Breast epithelium (tissue), 3 donors: ENCODE measurements around the gene CCDC169.

Experiments used
- POLR2A ChIP-seq: fragments of 450-650 bp; IDR thresholded peaks from one replicate; pipeline ENCODE4 v1.6.1; 2016; ENCODE audit warnings: antibody characterized with exemption, mild to moderate bottlenecking, moderate library complexity
- POLR2AphosphoS5 ChIP-seq, 3 donors: sonication (generic); formaldehyde crosslinking; IDR thresholded peaks; one replicate each; pipeline ENCODE4 v1.6.1; 2017; ENCODE audit warnings: antibody characterized with exemption in 3 of 3
- TF ChIP-seq, protein P1 (sequence below), 3 donors: fragments of 450-650 bp; IDR thresholded peaks; one replicate each; pipeline ENCODE4 v1.5.1; 2016 to 2017; ENCODE audit warnings: antibody characterized with exemption in 3 of 3, mild to moderate bottlenecking in 3 of 3, moderate library complexity in 3 of 3

GRCh38 chr13:36288794-36289391, 8.7 kb downstream of the CCDC169 start:
- TF ChIP-seq POLR2A (no peak), POLR2AphosphoS5 (IDR thresholded peaks at IDR 0.05) (no peak)
- TF ChIP-seq, protein P1, sequence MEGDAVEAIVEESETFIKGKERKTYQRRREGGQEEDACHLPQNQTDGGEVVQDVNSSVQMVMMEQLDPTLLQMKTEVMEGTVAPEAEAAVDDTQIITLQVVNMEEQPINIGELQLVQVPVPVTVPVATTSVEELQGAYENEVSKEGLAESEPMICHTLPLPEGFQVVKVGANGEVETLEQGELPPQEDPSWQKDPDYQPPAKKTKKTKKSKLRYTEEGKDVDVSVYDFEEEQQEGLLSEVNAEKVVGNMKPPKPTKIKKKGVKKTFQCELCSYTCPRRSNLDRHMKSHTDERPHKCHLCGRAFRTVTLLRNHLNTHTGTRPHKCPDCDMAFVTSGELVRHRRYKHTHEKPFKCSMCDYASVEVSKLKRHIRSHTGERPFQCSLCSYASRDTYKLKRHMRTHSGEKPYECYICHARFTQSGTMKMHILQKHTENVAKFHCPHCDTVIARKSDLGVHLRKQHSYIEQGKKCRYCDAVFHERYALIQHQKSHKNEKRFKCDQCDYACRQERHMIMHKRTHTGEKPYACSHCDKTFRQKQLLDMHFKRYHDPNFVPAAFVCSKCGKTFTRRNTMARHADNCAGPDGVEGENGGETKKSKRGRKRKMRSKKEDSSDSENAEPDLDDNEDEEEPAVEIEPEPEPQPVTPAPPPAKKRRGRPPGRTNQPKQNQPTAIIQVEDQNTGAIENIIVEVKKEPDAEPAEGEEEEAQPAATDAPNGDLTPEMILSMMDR (IDR thresholded peaks at IDR 0.05) = no peak
